Left renal pelvis (tissue), 4 donors: ENCODE measurements around the gene PLD1. TPM values are rescaled to one million over a fixed set of nuclear protein-coding genes. Genes with fewer than 3 reads are reported as not detected.

Experiments
- DNase-seq, 4 donors: peaks; one replicate each; pipeline ENCODE4 v3.0.0-alpha.2; 2013; ENCODE audit warnings: low read depth in 4 of 4, low spot score in 3 of 4
- polyA plus RNA-seq, 4 donors: library from polyadenylated mRNA; unstranded; fragments of 120-200 nt; gene quantifications; one replicate each; pipeline ENCODE4 v1.2.1, GENCODE V29; 2013; ENCODE audit not compliant: insufficient read length in 4 of 4

The PLD1 gene
- polyA plus RNA-seq, 4 donors = 9.4 to 13.7 (median 12.8) TPM

DNA sequence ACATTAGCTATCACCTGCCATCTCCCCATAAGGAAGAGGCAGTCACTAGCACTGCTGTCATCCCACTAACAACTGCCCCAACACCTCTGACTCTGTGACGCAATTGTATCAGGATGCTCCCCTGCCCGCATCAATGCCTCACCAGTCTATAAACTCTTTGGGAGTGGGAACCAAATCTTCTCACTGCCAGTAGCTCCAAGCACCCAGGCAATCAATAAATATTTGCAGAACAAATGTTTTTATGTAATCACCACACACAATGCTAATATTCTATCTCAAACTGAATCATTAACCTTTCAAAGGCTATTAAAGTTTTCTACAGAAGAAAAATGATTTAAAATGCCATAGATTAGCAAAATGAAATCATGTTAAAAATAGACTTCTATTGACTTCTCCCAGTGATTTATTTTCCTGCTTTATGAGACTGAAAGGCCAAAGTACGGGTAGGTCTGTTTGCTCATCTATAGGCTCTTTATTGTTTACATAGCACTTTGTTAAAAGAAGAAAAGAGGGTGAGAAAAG lies 131.3 kb downstream of the PLD1 start:
- no peak for DNase-seq

DNA sequence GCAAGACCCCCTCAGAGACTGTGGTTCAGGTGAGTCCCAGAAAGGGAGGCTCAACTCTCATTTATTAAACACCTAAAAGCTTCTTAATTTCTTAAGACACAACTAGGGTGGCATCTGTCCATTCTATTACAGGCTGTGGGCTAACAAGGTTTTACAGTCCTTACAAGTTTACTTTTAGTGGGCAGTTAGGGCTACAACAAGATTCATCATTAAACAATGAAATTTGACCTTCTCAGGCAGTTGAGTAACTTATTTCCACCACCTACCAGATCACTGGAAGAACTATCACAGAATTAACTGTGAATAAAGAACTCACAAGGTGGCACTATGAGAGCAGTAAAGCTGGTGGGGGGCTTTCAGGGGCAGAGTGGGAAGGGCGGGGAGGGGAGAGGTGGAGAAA lies 132.6 kb downstream of the PLD1 start:
- no peak for DNase-seq

DNA sequence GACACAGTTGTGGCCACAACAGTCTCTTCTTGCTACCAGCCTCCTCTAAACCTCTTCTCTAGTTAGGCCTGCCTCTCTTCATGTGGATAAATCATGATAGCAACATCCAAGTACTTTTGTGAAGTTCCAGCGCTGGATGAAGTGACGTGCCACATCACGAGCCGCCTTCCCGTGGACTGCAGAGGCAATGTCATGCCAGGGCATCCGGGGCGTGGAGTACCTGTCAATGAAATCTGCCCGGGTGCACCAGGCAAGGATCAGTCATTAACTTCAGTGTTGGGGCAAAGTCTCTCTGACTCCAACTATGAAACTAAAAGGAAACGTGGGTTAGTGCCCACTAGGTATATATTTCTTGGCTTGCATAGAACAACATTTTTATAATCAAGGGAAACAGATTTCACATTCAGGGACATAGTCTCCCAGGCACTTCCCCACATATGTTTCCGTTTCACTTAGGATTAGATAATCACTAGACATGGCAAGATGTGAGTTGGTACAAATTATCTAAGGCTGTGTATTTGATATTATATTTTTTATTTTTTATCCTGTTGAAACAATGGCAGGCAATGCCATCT lies 133.6 kb downstream of the PLD1 start:
- DNase-seq = no peak

- DNase-seq = peak in 1 of 4 donors; percentile 14
Measured at GRCh38 chr3:171673951-171674350, 136.3 kb downstream of the PLD1 start.

DNA sequence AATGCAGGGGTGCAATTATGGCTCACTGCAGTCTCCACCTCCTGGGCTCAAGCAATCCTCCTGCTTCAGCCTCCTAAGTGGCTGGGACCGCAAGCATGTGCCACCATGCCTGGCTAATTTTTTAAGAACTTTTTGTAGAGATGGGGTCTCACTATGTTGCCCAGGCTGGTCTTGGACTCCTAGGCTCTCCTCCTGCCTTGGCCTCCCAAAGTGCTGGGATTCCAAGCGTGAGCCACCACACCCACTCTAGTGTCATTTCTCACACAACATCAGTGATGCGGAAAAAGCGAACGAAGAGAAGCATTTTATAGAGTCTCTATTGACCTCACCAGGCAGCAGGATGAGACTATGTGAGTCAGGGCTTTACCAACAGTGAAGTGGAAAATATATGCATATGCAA lies 137.7 kb downstream of the PLD1 start:
- DNase-seq = no peak

- no peak for DNase-seq
Measured at GRCh38 chr3:171672124-171672523, 138.2 kb downstream of the PLD1 start.

DNA sequence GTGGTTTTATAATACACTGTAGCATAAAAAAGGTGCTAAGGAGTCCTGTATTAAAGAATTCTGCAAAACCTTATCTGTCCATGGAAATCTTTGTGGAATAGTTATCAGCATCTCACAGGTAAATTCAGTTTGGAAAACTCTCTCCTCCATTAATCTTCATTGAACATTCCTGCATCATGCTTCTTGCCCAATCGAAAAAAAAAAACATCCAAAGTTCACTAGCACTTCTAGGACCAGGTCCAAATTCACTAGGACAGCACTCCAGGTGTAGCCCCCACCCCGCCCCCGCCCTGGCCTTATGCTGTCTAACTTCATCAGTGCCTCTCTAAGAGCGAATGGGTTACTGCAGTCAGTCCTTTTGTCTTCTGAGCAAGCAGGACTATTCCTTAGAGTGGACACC lies 138.6 kb downstream of the PLD1 start:
- no peak for DNase-seq

DNA sequence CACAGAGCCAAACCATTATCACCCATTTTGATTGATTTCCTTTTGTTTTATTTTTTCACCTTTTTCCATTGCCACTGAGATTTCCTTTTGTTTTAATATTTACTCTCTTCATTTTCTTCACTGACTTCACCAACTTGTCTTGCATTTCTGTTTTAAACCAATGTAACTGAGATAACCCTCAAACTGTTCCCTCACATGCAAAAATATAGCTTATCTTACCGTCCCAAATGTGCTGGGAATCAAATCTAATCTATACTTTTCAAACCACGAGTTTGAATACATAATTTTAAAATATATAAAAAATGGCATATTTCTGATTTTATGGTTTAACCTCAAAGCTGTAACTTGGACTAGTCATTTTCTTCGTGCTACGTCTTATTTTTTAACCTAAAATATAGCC lies 143.8 kb downstream of the PLD1 start:
- no peak for DNase-seq

GRCh38 chr3:171663805-171664204 lies 146.5 kb downstream of the PLD1 start:
- DNase-seq = no peak

DNA sequence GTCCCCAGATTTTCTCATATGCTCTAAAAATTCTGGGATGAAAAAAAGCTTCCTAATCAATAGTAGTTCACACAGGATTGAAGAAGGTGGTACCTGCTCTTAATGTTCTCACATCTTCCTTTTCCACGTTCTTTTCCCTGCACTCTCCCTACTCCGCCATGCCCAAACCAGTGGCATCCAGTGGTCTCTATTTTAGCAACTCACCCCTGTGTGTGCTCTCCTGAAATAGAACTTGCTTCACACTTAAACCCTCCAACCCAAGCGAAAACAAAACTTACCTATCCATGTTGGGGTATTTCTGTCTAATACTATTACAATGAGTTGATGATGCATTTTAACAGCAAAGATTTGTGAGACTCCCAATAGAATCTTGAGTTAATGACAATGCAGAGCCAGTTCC lies 148.8 kb downstream of the PLD1 start:
- DNase-seq = no peak

DNA sequence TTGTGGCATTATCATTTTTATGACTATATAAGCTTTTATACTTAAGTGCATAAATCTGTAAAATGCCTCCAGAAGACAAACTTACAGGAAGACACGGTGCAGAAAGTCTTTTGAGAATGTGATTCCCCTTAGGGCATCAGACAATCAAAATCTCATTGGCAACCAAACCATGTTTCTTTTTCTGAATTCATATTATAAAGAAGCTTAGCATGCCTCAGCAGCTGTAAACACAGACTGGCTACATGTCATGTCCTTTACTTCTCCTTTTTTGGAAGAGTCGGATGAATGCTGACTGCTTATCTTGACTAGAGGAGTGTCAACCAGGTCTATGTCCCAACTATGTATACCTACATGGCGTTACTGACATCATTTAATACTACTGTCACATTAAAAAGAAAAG lies 150.1 kb downstream of the PLD1 start:
- DNase-seq = no peak

DNA sequence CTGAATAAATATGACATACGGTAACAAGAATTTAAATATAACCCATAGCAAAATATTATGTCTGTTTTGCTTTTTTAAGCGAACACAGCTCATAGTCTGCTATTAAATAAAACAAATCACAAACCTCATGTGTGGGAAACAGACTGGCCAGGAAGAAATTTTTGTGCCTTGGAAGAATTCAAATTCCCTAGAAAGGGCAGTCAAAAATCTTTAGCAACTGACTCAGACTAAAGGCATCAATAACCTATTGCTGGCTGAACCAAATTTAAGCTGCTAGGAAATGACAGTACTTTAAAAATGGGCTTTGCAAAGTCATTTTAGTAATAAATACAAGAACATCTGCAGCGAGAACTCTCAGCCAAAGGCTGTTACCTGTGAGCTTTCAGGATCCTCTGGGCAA lies 151.4 kb downstream of the PLD1 start:
- DNase-seq = no peak

DNA sequence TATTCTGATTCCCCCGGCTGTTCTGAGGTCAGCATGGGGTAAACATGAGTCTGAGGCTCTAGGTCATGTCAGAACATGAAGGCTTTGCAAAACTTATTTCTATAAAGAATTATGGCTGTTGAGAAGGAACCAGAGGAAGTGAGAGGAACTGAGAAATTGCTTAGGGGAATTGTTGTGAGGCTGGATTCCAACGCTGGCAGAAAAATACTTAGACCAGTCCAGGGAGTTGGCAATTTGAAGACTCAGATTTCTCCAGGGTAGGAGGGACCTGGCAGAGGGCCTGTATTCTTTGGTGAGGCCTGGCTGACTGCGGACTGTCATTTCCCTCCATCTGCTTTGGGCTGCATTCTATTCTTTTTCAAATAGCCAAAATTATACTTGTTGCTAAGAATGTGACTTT lies 155.5 kb downstream of the PLD1 start:
- no peak for DNase-seq

DNA sequence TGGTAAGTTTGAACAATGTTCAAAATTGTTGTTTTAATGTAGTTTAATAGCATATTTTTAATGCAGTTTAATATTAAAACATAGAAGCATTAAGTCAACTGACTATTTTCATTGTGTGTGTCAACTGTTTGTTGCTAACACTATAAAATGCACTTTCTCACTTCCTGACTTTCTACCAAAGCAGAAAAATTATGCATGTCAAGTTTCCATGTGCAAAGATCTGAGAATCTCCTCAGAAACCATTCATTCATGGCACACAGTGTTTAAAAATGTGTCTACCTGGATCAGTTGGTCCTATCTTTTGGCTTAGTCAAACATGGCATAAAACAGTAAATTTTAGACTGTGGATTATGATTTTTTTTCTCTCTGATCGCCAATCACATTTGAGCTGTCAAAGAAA lies 156.0 kb downstream of the PLD1 start:
- no peak for DNase-seq

DNA sequence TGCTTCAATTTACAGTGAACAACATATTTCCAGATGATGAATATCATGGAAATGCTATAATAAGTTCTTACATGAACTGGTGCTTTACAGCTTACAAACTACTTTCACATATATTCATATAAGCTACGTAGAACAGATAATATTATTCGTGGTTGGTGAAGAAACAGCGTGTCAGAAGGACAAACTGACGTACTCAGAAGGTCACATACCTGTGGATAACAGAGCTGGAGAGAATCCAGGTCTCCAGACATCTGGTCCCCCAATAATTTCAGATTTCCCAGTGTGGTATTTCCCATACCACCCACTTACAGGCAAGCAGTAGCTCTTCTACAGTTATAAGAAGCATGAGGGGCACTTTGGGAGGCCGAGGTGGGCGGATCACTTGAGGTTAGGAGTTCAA lies 156.6 kb downstream of the PLD1 start:
- DNase-seq = no peak

DNA sequence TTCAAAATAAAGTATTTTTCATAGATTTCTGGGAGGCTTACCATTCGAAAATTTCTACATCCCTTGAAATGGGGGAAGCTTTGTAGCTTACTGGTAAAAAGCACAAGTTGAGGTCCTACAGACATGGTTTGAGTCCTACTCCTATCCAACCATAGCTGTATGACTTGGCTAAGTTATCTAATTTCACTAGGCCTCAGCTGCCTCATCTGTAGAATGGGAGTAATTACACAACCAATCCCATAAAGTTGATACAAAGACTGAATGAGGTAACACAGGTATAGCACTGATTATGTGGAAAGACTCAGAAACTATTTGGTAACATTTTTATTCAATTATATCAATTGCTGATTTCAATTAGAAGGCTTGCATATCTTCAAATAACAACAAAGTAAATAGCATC lies 157.4 kb downstream of the PLD1 start:
- DNase-seq = no peak

- no peak for DNase-seq
Measured at GRCh38 chr3:171649911-171650592, 160.2 kb downstream of the PLD1 start.

DNA sequence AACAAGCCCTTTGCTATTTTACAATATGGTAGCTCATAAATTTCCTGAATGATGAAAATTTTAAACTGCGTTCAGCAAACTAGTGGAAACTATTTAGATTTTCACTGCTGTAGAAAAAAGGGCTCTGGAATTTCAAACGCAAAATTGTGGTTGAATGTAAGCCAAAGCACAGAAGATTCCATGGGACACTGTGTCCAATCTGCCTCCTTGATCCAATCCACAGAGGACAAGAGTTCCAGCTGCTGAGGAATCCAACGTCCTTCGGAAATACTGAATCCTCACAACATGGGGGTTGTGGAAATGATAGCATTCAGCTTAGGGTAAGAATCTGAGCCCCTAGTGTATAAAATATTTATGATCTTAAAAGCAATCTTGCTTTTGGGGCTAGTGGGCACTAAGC lies 161.0 kb downstream of the PLD1 start:
- no peak for DNase-seq

DNA sequence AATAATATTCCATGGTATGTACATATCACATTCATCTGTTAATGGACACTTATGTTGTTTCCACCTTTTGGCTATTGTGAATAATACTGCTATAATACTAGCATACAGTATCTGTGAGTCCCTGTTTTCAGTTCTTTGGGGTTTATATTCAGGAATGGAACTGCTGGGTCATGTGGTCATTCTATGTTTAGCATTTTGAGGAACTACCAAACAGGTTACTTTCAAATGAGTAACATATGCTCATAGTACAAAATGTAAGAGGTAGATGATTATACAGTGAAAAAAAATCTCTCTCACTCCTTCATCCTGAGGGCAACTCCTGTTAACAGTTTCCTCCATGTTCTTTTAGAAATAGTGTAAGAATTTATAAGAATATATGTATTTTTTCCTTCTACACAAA lies 162.2 kb downstream of the PLD1 start:
- DNase-seq = no peak

GRCh38 chr3:171646357-171647133 lies 163.7 kb downstream of the PLD1 start:
- DNase-seq = peak in 2 of 4 donors; percentile 36 to 41

GRCh38 chr3:171644681-171645080 lies 165.6 kb downstream of the PLD1 start:
- DNase-seq = no peak

DNA sequence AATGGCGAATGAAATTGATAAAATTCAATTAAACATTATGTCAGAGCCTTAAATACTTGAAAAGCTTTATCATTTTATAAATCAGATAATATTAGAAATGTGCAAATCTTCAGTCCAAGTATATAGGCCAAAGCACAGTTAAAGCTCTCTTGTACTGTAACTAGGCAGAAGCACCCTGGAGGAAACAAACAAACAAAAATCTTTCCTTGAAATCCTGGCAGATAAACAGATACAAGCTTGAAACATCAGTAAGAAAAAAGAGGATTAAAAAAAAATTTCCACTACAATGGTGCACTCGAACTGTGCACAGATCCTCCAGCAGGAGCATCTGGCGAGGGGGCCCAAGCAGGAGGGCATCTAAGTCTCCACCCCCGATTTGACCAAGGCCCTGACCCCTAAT lies 166.6 kb downstream of the PLD1 start:
- DNase-seq = no peak
